Endothelial cell of umbilical vein (primary cell): ENCODE data around the gene SYNJ1. TPM values are rescaled to one million over a fixed set of nuclear protein-coding genes. Genes with fewer than 3 reads are reported as not detected.

Experiments
- BruUV-seq: library from RNA; stranded (reverse); fragments of 400-500 nt; replicated peaks from 2 replicates; lab custom pipeline; 2021; lab: Mats Ljungman, UMichigan
- CTCF ChIA-PET: fragments of 300-600, 350-600 bp; sonication (Branson Sonifier 250); formaldehyde crosslinking; loops from one replicate; lab custom pipeline; 2021; ENCODE audit warnings: antibody characterized with exemption, inconsistent platforms; lab: Charles Lee
- POLR2A ChIA-PET: fragments of 300-600, 350-600 bp; sonication (Branson Sonifier 250); formaldehyde crosslinking; loops from one replicate; lab custom pipeline; 2021; ENCODE audit warnings: antibody characterized with exemption, inconsistent platforms; lab: Charles Lee
- DNase-seq: peaks from one replicate; pipeline ENCODE4 v3.0.0-alpha.2; 2011; ENCODE audit warnings: low read depth, low spot score
- FAIRE-seq: peaks from 2 replicates; lab custom pipeline; 2011; peaks lifted over from hg19 to GRCh38; lab: Jason Lieb, UNC
- H2AFZ ChIP-seq: 2 replicates; pipeline ENCODE4 v1.6.0; 2012; ENCODE audit warnings: low read depth, low read length, control low read depth, inconsistent platforms
- H3K27ac ChIP-seq: 2 replicates; pipeline ENCODE4 v1.5.1; 2011; ENCODE audit warnings: low read depth, mild to moderate bottlenecking, control low read depth, low read length, moderate library complexity; ENCODE audit not compliant: insufficient read depth
- H3K27me3 ChIP-seq, 2 experiments: 2 replicates each; pipeline versions ENCODE4 v1.6.0 to v1.6.1; 2011; ENCODE audit warnings: low read length in 2 of 2, mixed read lengths in 1 of 2; ENCODE audit not compliant: control insufficient read depth in 2 of 2, insufficient read depth in 2 of 2
- H3K36me3 ChIP-seq, 2 experiments: 2 replicates in 1 of 2; 3 replicates in 1 of 2; pipeline ENCODE4 v1.5.1; 2011; ENCODE audit warnings: low read length in 2 of 2, mild to moderate bottlenecking in 1 of 2, moderate library complexity in 1 of 2; ENCODE audit not compliant: control insufficient read depth in 2 of 2, insufficient read depth in 2 of 2; ENCODE audit errors: extremely low read depth in 1 of 2
- H3K4me1 ChIP-seq: 3 replicates; pipeline ENCODE4 v1.5.1; 2011; ENCODE audit warnings: mild to moderate bottlenecking, low read length; ENCODE audit not compliant: control insufficient read depth, insufficient read depth; ENCODE audit errors: extremely low read depth
- H3K4me2 ChIP-seq: 2 replicates; pipeline ENCODE4 v1.6.1; 2011; ENCODE audit warnings: low read length, control low read depth, mixed read lengths; ENCODE audit not compliant: insufficient read depth
- H3K4me3 ChIP-seq, 3 experiments: fragments of 200-600 bp in 1 of 3; sonication (generic), shearing (Covaris generic) in 1 of 3; replicated peaks in 1 of 3; 2 replicates each; pipeline ENCODE4 v1.5.1; 2011 to 2016; ENCODE audit warnings: control low read depth in 3 of 3, low read length in 3 of 3, mild to moderate bottlenecking in 2 of 3, inconsistent platforms in 1 of 3, low read depth in 1 of 3, moderate library complexity in 1 of 3; ENCODE audit not compliant: insufficient read depth in 1 of 3
- H3K79me2 ChIP-seq: 2 replicates; pipeline ENCODE4 v1.6.0; 2012; ENCODE audit warnings: low read length, inconsistent platforms; ENCODE audit not compliant: control insufficient read depth, insufficient read depth
- H3K9ac ChIP-seq: replicated peaks from 2 replicates; pipeline ENCODE3; 2011; ENCODE audit warnings: low read length, control low read depth; ENCODE audit not compliant: insufficient read depth; ENCODE audit errors: extremely low read depth
- H3K9me1 ChIP-seq: replicated peaks from 3 replicates; pipeline ENCODE4 v1.6.0; 2011; ENCODE audit warnings: mild to moderate bottlenecking, low read length; ENCODE audit not compliant: control insufficient read depth, insufficient read depth; ENCODE audit errors: extremely low read depth
- H3K9me3 ChIP-seq: replicated peaks from 2 replicates; pipeline ENCODE4 v1.5.1; 2012; ENCODE audit warnings: low read length, inconsistent platforms; ENCODE audit not compliant: control insufficient read depth, insufficient read depth
- H4K20me1 ChIP-seq: replicated peaks from 2 replicates; pipeline ENCODE3; 2011; ENCODE audit warnings: mild to moderate bottlenecking, low read length; ENCODE audit not compliant: control insufficient read depth, insufficient read depth; ENCODE audit errors: extremely low read depth
- EZH2 ChIP-seq: IDR thresholded peaks from 2 replicates; pipeline ENCODE4 v1.6.1; 2012; ENCODE audit warnings: borderline replicate concordance, low read depth, mild to moderate bottlenecking, moderate library complexity, low read length, inconsistent platforms; ENCODE audit not compliant: severe bottlenecking
- FOS ChIP-seq: IDR thresholded peaks from 2 replicates; pipeline ENCODE4 v1.6.1; 2011; ENCODE audit warnings: mild to moderate bottlenecking, low read length, moderate library complexity, borderline replicate concordance; ENCODE audit not compliant: insufficient read depth
- GATA2 ChIP-seq: IDR thresholded peaks from 2 replicates; pipeline ENCODE4 v1.7.0; 2011; ENCODE audit warnings: low read depth, mild to moderate bottlenecking, moderate library complexity, mixed read lengths, low read length; ENCODE audit not compliant: insufficient read length, insufficient read depth
- JUN ChIP-seq: IDR thresholded peaks from 2 replicates; pipeline ENCODE4 v1.6.1; 2011; ENCODE audit warnings: borderline replicate concordance, low read depth; ENCODE audit not compliant: insufficient read length, insufficient read depth
- POLR2A ChIP-seq: IDR thresholded peaks from 2 replicates; pipeline ENCODE4 v1.6.1; 2012; ENCODE audit warnings: low read depth, mild to moderate bottlenecking, control low read depth, low read length
- POLR2AphosphoS5 ChIP-seq: IDR thresholded peaks from 2 replicates; pipeline ENCODE4 v1.6.1; 2012; ENCODE audit warnings: low read depth, mild to moderate bottlenecking, control low read depth, low read length, moderate library complexity; ENCODE audit not compliant: insufficient read depth
- dilution Hi-C: fragments of 300-500 bp; cut with MboI; formaldehyde crosslinking; loops from one replicate; pipeline ENCODE4 v1.15.0; 2019; ENCODE audit warnings: low sequenced_read_pairs; ENCODE audit not compliant: extremely low pct_ligation_motif_present
- intact Hi-C: fragments of 100-400 bp; cut with micrococcal nuclease; formaldehyde crosslinking; loops from one replicate; pipeline ENCODE4 v1.10.0; 2022
- polyA plus RNA-seq, 4 experiments: library from polyadenylated mRNA; depleted of rRNA in 3 of 4; stranded (reverse) in 3 of 4; unstranded in 1 of 4; fragments of >200 nt; gene quantifications; 2 replicates each; pipeline versions ENCODE4 v1.2.1 to v1.2.3, GENCODE V29; 2011 to 2012; ENCODE audit warnings: missing spikeins in 1 of 4
- total RNA-seq: library from RNA; stranded (reverse); gene quantifications from 2 replicates; pipeline ENCODE4 v1.2.3, GENCODE V29; 2021
- TF ChIP-seq, protein P1 (sequence below), 2 donors: IDR thresholded peaks; 1 replicate in 1 of 2; 2 replicates in 1 of 2; pipeline ENCODE4 v1.5.1; 2011; ENCODE audit warnings: low read length in 2 of 2, mild to moderate bottlenecking in 2 of 2, moderate library complexity in 2 of 2, control low read depth in 1 of 2, inconsistent platforms in 1 of 2, low read depth in 1 of 2; ENCODE audit not compliant: insufficient read depth in 1 of 2; ENCODE audit errors: extremely low read depth in 1 of 2
- TF ChIP-seq, protein P2 (sequence below): IDR thresholded peaks from 2 replicates; pipeline ENCODE4 v1.6.1; 2011; ENCODE audit not compliant: insufficient read depth, insufficient read length

SYNJ1 gene
- total and polyA plus RNA-seq, 2 donors (not counting 3 experiments of a cell fraction or from before 2014, with no cell fraction given) = 5.9 to 17.0 TPM

DNA sequence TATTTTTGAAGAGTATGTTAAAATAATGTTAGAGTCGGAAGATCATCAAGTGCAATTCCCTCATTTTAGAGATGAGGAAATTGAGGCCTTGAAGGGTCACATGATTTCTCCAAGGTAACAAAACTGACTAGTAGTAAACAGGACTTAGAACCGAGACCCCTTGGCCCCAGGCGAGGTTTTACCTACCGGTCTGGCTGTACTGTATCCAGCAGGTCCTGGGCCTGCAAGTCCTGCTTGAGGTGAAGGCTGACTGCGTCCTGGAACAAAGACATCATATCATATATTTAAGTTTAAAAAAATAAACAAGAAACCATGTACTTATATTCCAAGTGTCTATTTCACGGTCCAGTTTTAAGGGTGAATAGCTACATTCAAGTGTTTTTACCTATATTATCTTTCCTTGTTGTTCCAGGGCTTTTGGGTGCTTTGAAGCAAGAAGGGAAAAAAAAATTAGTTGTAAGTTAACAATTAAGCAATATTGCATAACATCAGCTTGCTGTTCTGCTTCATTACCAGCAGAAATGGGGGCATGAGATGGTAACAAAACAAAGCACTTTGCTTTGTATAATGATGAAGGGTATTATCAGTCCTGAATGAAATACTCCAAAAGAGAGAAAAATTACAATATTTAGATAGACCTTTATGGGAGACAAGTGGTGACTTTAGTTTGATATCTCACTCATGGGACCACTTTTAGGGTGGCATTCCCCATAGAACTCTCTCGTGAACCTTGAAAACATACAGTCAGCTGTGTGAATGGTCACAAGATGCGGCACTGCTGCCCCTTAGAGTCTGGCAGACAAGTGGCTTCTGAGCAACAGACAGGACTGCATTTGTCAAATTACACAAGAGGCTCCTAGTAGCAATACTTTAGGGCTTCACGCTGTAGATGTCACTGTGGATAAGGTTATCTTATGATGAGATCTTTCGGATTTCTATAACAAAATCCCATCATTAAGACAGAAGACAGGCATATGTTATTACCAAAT lies 85.8 kb downstream of the SYNJ1 start:
- Histone ChIP-seq H3K27me3 (no peaks in the 10 kb centered on the region), H3K36me3 (peaks cover 7 to 8% of the 10 kb centered on the region in 2 experiments), H2AFZ (no peak overlapping the region), H3K9me1 (no peaks in the 10 kb centered on the region), H3K9me3 (no peaks in the 10 kb centered on the region), H3K79me2 (no peaks in the 10 kb centered on the region), H4K20me1 (no peaks in the 10 kb centered on the region), H3K4me3 (no peak overlapping the region), H3K4me2 (no peak overlapping the region), H3K9ac (no peak overlapping the region), H3K27ac (no peak overlapping the region), H3K4me1 (no peaks in the 10 kb centered on the region)
- BruUV-seq = no TSS peak
- intact Hi-C loops = no loop called here
- dilution Hi-C loops = no loop called here
- TF ChIP-seq POLR2A = no peak
- no peak for TF ChIP-seq GATA2
- ChIA-PET POLR2A (no interaction called here), CTCF (no interaction called here)
- DNase-seq = no peak
- no peak for FAIRE-seq

DNA sequence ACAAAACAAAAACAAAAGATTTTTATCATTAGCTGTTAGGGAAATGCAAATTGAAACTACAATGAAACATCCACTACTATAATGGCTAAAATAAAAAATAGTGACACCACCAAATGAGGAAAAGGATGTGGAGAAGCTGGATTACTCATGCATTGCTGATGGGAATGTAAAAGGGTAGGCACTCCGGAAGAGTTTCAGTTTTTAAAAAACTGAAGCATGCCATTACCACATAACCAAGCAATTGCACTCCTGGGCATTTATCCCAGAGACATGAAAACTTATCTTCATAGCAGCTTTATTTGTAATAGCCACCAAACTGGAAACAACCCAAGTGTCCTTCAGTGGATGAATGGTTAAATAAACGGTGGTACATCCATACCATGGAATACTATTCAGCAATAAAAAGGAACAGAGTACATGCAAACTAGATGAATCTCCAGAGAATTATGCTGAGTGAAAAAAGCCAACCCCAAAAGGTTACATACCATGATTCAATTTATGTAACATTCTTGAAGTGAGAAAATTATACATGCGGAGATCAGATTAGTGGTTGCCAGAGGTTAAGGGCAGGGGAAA lies 101.1 kb downstream of the SYNJ1 start:
- TF ChIP-seq FOS = no peak
- no peak for TF ChIP-seq GATA2
- no peak for TF ChIP-seq JUN
- no peak for TF ChIP-seq EZH2
- TF ChIP-seq, protein P1, sequence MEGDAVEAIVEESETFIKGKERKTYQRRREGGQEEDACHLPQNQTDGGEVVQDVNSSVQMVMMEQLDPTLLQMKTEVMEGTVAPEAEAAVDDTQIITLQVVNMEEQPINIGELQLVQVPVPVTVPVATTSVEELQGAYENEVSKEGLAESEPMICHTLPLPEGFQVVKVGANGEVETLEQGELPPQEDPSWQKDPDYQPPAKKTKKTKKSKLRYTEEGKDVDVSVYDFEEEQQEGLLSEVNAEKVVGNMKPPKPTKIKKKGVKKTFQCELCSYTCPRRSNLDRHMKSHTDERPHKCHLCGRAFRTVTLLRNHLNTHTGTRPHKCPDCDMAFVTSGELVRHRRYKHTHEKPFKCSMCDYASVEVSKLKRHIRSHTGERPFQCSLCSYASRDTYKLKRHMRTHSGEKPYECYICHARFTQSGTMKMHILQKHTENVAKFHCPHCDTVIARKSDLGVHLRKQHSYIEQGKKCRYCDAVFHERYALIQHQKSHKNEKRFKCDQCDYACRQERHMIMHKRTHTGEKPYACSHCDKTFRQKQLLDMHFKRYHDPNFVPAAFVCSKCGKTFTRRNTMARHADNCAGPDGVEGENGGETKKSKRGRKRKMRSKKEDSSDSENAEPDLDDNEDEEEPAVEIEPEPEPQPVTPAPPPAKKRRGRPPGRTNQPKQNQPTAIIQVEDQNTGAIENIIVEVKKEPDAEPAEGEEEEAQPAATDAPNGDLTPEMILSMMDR (IDR thresholded peaks at IDR 0.05; ENCODE audit: extremely low read depth in 1 of 2, insufficient read depth in 1 of 2, low read depth in 1 of 2, low read length in 2 of 2) = no peak
- TF ChIP-seq POLR2A = no peak
- no peak for TF ChIP-seq POLR2AphosphoS5
- TF ChIP-seq, protein P2, sequence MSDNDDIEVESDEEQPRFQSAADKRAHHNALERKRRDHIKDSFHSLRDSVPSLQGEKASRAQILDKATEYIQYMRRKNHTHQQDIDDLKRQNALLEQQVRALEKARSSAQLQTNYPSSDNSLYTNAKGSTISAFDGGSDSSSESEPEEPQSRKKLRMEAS = no peak
- no peak for DNase-seq
- CTCF ChIA-PET = no interaction called here
- no peaks in the 10 kb centered on the region for H4K20me1 ChIP-seq
- POLR2A ChIA-PET = no interaction called here
- no peaks in the 10 kb centered on the region for H3K79me2 ChIP-seq
- no peaks in the 10 kb centered on the region for H3K9me3 ChIP-seq
- intact Hi-C loops (no loop called here), dilution Hi-C loops (no loop called here)
- no TSS peak for BruUV-seq
- H3K4me3 ChIP-seq = no peak overlapping the region
- no peaks in the 10 kb centered on the region for H3K4me1 ChIP-seq
- peaks cover 3 to 10% of the 10 kb centered on the region in 2 experiments for H3K36me3 ChIP-seq
- FAIRE-seq = no peak
- no peak overlapping the region for H3K9ac ChIP-seq
- no peak overlapping the region for H2AFZ ChIP-seq
- no peaks in the 10 kb centered on the region for H3K27me3 ChIP-seq
- no peak overlapping the region for H3K4me2 ChIP-seq
- H3K9me1 ChIP-seq = no peaks in the 10 kb centered on the region
- H3K27ac ChIP-seq = no peak overlapping the region
